Amniotic epithelial cell (primary cell): ENCODE measurements around the gene PPRC1.
"Not testable (repeated sequence)": the region's sequence is repeated elsewhere in the genome, so short reads cannot be mapped to it uniquely, and the experiment has no call there.

Experiments
- DNase-seq: peaks from one replicate; pipeline ENCODE4 v3.0.0-alpha.2; 2010; ENCODE audit warnings: low read depth

PPRC1 gene

DNA sequence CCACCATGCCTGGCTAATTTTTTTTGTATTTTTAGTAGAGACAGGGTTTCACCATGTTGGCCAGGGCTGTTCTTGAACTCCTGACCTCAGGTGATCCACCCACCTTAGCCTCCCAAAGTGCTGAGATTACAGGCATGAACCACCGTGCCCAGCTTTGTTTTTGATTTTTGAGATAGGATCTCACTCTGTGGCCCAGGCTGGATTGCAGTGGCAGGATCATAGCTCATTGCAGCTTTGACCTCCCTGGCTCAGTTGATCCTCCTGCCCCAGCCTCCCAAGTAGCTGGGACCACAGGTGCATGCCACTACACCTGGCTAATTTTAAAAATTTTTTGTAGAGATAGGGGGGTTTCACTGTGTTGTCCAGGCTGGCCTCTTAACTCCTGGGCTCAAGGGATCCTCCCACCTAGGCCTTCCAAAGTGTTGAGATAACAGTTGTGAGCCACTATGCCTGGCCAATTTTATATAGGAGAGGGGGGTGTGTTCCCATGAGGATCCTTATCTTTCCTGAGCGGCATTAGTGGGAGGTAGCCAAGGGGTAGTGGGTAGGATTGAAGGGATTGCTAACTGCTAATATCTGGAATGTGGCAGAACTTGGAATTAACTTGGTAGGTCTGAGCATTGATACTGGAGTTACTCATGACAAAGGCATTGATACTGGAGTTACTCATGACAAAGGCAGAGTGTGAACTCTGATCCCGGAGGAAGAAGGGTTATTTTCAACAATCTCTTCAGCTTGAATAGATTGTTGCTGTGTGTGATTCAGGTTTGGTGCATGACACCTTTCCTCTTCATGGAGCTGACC, 18.3 kb downstream of the PPRC1 start:
- DNase-seq, result peak; percentile 70

DNA sequence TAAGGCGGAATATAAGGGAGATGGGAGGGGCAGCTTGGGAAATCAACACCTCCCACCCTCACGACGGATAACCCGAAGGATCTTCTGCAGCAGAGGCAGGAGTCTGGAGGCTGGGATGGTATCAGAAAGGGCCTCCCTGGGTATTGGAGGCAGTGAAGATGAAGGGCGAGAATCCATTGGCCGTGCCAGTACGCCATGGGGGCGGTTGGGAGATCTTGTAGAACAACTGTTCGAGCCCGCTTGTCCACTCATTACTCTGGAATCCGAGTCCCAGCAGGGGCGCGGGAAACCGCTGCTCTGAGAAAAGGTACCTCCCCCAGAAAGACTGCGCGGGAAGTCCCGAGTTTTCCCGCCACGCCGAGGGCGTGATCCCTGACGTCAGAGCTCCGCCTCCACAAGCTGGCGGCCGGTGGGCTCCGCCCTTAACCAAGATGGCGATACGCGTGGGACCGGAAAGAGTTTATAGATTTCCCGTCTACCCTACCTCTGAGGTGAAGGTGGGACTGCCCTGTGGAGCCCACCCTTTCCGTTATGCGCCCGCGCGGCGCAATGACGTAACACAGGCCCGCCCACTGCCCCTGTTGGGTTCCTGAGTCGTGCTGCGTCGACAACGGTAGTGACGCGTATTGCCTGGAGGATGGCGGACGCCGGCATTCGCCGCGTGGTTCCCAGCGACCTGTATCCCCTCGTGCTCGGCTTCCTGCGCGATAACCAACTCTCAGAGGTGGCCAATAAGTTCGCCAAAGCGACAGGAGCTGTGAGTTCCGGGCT, 19.1 kb downstream of the PPRC1 start, which contains the start of gene NOLC1:
Gene NOLC1 (plus strand): TSS at position 616 of the 771 bp plus-strand sequence. CDS start 22 bp downstream, at position 638.
- DNase-seq, result peak; percentile 99

DNA sequence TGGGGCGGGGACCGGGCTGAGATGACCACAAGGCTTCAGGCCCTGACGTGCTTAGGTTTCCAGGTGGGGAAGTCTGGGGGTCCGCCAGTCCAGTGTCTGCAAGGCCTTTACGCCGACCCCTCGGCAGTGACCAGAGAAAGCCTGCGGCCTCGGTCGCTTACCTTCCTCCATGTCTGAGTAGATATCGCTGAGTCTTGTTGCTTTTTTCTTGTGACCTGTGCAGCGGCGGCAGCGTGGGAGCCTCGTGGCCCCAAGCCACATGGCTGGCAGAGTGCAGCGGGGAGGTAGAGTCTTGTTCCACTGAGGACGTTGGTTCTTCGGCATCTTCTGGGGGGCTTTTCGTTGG, 19.7 kb downstream of the PPRC1 start:
- peak; percentile 12 for DNase-seq

DNA sequence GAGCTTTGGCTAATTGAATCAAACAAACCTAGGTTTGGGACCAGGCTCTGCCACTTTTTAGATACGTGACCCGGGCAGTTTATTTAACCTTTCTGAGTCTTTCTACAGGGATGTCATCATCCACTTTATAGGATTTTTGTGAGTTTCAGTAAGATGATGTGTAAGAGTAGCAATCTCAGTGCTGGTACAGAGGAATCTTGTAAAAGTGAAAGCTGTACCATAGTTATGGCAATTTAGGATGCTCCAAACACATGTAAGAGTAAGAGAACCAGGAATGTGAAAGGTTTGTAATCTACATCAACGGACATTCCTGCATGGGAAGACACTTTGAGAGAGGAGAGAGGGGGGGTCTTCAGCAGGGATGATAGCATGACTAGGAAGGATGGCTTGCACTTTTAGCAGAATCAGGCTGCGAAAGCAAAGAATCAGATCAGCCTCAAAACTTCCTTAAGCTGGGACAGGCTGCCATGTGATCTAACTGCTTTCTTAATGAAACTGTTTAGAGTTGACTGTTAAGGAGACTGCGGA, 20.3 kb downstream of the PPRC1 start:
- no peak for DNase-seq

DNA sequence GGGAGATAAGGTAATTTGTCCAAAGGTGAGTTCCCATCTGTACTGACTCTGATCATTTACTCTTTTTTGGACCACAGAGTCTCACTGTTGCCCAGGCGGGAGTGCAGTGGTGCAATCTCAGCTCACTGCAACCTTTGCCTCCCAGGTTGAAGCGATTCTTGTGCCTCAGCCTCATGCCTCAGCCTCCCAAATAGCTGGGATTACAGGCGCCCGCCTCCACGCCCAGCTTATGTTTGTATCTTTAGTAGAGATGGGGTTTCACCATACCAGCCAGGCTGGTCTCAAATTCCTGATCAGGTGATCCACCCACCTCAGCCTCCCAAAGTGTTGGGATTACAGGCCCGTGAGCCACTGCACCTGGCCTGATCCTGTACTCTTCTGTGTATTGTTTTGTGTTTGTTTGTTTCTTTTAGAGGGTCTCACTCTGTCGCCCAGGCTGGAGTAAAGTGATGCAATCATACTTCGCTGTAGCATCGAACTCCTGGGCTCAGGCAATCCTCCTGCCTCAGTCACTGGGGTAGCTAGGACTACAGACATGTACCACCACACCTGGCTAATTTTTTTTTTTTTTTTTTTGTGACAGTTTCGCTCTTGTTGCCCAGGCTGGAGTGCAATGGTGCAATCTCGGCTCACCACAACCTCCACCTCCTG, 21.8 kb downstream of the PPRC1 start:
- no peak for DNase-seq

DNA sequence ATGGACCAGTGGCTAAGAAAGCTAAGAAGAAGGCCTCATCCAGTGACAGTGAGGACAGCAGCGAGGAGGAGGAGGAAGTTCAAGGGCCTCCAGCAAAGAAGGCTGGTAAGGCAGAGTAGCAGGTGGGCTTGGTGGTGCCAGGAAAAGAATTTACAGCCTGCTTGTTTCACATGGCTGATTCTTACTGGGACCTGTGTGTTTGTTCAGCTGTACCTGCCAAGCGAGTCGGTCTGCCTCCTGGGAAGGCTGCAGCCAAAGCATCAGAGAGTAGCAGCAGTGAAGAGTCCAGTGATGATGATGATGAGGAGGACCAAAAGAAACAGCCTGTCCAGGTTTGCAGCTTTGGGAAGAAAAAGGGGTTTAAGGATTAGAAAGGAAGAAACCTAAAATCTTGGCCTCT, 24.4 kb downstream of the PPRC1 start:
- DNase-seq, result no peak

DNA sequence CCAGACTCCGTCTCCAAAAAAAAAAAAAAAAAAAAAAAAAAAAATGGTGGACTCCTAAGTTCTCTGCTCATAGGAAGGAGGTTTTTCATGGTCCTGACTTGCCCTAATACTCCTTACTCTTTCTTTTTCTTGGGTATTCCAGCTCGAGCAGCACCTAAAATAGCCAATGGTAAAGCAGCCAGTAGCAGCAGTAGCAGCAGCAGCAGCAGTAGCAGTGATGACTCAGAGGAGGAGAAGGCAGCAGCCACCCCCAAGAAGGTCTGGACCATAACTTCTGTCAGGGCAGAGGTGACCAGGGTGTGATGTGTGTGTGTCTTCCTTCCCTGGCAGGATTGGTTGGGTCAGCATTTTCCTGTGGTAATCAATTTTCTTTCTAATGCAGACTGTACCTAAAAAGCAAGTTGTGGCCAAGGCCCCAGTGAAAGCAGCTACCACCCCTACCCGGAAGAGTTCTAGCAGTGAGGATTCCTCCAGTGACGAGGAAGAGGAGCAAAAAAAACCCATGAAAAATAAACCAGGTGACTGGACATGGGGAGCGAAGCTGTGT, 26.3 kb downstream of the PPRC1 start:
- peak; percentile 27 for DNase-seq

DNA sequence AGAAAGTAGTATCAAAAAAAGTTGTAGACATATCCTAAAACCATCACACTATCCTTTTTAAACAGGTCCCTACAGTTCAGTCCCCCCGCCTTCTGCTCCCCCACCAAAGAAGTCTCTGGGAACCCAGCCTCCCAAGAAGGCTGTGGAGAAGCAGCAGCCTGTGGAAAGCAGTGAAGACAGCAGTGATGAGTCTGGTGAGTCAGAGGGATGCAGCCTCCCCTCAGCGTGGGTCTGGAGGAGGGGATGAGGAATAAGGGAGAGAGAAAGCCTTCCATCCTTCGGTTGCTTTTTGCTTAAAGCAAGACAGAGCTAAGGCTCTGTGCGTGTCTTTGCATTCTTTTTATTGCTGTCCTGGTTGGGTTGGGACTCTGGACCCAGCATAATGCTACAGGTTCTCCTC, 27.0 kb downstream of the PPRC1 start:
- DNase-seq, result no peak

DNA sequence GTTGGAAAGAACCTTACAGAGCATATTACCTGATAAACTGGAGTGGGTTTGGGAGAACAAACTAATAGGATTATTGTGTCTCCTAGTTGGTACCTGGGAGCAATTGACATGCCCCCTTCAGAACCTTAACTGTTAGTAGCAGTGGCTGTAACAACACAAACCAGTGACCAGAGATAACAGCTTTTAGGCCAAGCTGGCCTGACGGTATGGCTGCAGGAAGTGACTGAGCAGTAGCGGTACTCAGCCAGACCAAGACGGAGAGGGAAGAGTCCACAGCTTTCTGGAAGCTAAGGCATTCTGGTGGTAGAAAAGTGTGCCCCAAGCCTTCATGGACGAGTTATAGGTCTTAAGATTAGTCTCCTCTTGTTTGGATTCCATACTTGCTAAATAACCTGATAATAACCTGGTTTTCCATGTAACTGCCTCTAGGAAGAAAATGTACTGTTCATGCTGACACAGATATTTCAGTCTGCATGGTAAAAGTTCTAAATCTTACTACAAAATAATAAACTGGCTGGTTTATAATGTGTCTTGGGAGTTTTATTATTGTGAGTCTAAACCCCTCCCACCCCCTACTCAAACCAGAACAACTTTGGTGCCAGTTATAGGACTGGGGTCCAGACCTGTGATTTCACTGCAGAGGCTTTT, 30.6 kb downstream of the PPRC1 start:
- no peak for DNase-seq

DNA sequence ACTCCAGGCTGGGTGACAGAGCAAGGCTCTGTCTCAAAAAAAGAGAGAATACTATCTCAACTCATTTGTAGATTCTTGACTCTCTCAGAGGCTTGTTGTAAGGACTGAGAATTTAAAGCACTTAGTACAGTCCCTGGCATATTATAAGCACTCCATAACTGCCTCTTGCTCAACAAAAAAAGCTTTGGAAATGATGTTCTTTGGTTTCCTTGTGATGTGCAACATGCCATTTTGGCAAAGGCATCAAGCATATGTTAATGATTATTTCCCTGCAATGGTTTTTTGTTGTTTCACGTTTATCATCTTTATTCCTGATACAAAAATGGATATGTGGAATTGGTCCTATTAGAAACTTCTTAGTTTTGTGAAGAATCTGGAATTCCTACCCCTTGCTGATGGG, 35.0 kb downstream of the PPRC1 start:
- DNase-seq, result no peak

DNA sequence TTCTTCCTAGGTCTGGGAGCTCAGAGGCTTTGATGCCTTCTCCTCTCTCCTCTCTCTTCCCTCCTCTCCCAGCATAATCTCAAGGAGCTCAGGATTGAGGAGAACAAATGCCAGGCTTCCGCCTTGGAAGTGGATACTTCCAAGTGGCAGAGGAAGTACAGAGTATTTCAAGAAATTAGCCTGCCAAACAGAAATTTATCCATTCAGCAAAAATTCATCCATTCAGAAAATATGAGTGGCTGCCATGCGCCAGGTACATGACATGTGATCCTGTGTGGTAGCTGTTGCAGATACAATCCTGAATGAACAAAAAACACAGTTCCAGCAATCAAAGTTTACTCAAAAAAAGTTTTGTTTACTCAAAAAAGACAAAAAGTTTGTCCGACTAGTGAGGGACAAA, 37.8 kb downstream of the PPRC1 start:
- no peak for DNase-seq

DNA sequence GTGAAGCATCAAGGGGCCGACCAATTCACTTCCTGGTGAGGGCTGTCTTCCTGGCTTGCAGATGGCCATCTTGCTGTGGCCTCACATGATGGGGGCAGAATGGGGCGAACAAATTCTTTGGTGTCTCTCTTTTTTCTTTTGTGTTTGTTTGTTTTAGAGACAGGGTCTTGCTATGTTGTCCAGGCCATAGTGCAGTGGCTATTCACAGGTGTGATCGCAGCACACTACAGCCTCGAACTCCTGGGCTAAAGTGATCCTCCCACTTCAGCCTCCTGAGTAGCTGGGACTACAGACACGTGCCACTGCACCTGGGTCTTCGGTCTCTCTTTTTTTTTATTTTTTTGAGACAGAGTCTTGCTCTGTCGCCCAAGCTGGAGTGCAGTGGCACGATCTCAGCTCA, 39.4 kb downstream of the PPRC1 start:
- DNase-seq, result no peak

DNA sequence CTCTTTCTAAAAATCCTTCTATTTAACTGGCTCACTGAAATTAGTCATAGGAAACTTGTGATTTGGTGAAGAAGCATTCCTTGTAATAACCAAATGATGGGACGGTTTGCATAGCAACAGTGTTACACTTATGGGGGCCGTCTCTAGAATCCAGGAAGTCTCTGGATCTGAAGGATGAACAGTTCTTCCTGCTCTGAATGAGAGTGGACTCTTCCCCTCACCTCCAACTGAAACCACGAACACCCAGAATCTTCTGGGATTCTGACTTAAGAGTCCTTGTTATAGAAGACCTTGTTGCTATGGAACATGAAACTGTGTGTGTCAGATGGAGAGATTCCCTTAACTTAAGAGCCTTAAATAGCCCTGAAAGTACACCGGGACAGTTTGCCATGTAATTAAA, 42.6 kb downstream of the PPRC1 start:
- DNase-seq, result peak; percentile 72

DNA sequence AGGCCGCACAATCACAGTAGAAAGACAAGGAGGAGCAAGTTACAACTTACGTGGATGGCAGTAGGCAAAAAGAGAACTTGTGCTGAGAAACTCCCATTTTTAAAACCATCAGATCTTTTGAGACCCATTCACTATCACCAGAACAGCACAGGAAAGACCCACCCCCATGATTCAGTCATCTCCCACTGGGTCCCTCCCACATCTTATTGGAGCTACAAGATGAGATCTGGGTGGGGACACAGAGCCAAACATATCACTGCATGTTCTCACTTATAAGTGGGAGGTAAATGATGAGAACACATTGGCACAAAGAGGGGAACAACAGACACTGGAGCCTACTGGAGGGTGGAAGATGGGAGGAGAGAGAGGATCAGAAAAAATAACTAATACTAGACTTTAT, 51.8 kb downstream of the PPRC1 start:
- DNase-seq, result no peak

DNA sequence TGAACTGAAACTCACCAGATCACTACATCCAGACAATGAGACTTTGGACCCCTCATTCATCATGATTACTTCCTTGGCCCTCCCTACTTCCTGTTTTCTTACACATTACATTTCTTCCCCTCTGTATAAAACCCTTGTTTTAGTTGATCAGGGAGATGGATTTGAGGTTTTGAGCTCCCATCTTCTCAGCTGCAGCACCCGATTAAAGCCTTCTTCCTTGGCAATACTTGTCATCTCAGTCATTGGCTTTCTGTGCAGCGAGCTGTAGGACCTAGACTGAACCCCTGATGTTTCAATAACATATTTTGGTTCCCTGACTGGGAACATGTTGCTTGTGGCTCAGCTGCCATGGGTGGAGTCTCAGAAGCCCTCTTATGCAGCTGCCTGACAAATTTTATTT, 52.4 kb downstream of the PPRC1 start:
- DNase-seq, result no peak

DNA sequence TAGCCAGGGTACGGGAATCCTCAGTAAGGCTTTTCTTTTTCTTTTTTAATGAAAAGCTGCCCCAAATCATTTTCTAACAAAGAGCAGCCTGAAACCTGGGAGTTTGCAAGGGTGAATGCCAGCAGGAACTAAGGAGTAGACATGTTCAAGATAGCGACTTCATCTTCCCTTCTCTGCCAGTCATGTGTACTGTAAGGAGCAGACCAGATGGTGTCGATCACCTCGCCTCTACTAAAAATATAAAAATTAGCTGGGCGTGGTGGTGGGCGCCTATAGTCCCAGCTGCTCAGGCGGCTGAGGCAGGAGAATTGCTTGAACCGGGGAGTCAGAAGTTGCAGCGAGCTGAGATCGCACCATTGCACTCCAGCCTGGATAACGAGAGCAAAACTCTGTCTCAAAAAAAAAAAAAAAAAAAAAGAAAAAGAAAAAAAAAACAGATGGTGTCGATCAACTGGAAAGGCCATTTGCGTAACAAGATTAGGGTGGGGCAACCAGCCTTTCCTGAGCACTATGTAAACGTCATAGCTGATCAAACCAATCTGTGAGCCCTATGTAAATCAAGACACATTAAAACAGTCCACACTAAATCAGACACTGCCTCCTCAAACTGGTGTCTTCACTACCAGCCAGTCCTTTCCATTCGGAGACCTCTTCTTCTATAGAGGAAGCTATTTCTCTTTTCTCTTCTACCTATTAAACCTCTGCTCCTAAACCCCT, 53.1 kb downstream of the PPRC1 start:
- DNase-seq, result no peak

DNA sequence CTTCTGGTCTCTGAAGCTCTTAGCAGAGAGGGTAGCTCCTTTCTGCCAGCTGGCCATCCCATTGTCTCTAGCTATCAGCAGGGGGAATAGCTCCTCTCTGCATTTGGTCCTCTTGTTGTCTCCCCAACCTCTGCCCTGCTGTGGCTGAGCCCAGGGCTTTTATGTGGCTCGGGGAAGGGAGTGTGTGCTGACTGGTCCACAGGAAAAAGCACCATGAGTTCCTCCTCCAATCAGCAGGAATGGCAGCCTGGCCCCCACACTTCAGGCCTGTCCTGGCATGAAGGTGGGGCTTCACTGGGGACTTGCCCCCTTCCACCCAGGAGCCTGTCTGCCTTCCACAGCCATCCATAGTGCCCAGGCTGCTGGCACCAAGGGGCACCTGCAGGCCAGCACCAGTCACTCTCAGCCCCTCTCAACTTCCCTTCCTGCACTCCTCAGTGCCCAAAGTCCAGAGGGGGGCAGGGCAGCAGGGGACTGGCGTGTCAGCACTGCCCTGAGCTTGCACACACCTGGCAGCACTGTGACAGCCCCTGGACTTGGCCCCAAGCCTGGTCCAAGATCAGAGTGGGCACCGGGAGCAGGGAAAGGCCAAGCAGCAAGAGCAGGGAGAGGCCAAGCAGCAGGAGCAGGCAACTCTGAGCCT, 55.6 kb downstream of the PPRC1 start:
- DNase-seq, result no peak

DNA sequence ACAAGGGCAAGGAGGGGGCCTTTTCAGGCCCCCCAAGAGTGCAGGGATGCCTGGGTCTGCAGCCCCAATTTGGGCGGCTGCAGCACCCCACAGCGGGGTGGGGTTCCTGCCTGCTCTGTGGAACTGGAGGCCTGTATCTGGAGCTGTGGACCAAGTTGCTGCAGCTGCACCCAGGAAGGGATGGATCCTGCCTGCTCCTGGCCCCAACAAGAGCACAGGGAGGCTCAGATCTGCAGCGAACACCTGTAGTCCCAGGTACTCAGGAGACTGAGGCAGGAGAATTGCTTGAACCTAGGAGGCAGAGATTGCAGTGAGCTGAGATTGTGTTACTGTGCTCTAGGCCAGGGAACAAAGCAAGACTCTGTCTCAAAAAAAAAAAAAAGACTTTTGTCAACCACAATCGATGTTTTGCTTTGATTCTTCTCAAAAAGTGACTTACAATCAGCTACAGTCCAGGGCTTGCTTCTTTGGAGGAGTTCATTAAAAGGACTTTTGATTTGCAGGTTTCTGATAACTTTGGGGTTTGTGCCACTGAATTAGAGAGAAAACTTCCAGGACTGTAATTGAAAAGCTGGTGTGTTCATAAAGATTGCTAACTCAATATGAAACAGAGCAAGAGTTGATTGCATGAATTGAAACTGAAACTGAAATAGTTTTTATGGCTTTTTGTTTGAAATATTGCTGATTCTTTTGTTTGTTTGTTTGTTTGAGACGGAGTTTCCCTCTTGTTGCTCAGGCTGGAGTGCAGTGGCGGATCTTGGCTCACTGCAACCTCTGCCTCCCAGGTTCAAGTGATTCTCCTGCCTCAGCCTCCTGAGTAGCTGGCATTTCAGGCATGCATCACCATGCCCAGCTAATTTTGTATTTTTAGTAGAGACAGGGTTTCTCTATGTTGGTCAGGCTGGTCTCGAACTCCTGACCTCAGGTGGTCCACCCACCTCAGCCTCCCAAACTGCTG, 56.4 kb downstream of the PPRC1 start:
- not testable (repeated sequence) for DNase-seq

DNA sequence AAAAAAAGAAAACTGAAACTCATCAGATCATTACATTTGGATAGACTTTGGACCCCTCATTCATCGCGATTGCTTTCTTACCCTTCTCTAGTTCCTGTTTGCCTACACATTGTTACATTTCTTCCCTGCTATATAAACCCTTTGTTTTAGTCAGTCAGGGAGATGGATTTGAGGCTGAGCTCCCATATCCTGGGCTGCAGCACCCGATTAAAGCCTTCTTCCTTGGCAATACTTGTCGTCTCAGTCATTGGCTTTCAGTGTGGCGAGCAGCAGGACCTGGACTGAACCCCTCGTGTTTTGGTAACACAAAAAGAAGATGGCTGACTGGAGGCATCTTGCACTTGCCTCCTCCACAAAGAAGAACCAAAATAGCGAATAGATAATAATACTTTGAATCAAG, 59.1 kb downstream of the PPRC1 start:
- DNase-seq, result no peak
